IMR-90 (cell line): ENCODE results near the gene DIRAS3.

ENCODE experiments used
- CEBPB ChIP-seq: IDR thresholded peaks from 2 replicates; pipeline ENCODE4 v1.6.1; 2012; ENCODE audit warnings: low read depth, low read length, improper control_type of control experiment
- CHD1 ChIP-seq: IDR thresholded peaks from 2 replicates; pipeline ENCODE4 v1.6.1; 2012; ENCODE audit warnings: low read depth, low read length, improper control_type of control experiment
- FOS ChIP-seq: fragments of 150-350 bp; IDR thresholded peaks from 2 replicates; pipeline ENCODE4 v1.6.1; 2016; ENCODE audit warnings: low read depth, low read length
- MAFK ChIP-seq: IDR thresholded peaks from 2 replicates; pipeline ENCODE4 v1.6.1; 2012; ENCODE audit warnings: low read depth, low read length, improper control_type of control experiment
- MXI1 ChIP-seq: IDR thresholded peaks from 2 replicates; pipeline ENCODE4 v1.6.1; 2012; ENCODE audit warnings: low read depth, mild to moderate bottlenecking, low read length, moderate library complexity, borderline replicate concordance
- POLR2A ChIP-seq: IDR thresholded peaks from 2 replicates; pipeline ENCODE4 v1.6.1; 2012; ENCODE audit warnings: mild to moderate bottlenecking, low read depth, low read length
- RCOR1 ChIP-seq: IDR thresholded peaks from 2 replicates; pipeline ENCODE4 v1.6.1; 2012; ENCODE audit warnings: mild to moderate bottlenecking, low read length, improper control_type of control experiment; ENCODE audit not compliant: insufficient replicate concordance
- RFX5 ChIP-seq: IDR thresholded peaks from 2 replicates; pipeline ENCODE4 v1.8.0; 2012; ENCODE audit warnings: low read depth, mild to moderate bottlenecking, low read length, moderate library complexity
- TF ChIP-seq, protein P1 (sequence below): conservative IDR thresholded peaks from 2 replicates; pipeline ENCODE4 v1.5.1; 2012; ENCODE audit warnings: mild to moderate bottlenecking, low read depth, low read length, improper control_type of control experiment

DNA sequence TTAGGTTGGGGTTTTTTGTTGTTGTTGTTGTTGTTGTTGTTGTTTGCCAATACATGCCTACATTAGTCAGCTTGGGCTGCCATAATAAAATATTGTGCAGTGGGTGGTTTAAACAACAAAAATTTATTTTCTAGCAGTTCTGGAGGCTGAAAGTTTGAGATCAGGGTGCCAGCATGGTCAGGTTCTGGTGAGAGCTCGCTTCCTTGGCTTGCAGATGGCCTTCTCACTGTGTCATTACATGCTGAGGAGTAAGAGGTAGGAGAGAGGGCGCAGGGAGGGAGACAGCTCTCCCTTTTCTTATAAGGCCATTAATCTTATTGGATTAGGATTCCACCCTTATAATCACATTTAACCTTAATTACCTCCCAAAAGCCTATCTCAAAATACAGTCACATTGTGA is 52.7 kb downstream of the DIRAS3 start:
- TF ChIP-seq, protein P1, sequence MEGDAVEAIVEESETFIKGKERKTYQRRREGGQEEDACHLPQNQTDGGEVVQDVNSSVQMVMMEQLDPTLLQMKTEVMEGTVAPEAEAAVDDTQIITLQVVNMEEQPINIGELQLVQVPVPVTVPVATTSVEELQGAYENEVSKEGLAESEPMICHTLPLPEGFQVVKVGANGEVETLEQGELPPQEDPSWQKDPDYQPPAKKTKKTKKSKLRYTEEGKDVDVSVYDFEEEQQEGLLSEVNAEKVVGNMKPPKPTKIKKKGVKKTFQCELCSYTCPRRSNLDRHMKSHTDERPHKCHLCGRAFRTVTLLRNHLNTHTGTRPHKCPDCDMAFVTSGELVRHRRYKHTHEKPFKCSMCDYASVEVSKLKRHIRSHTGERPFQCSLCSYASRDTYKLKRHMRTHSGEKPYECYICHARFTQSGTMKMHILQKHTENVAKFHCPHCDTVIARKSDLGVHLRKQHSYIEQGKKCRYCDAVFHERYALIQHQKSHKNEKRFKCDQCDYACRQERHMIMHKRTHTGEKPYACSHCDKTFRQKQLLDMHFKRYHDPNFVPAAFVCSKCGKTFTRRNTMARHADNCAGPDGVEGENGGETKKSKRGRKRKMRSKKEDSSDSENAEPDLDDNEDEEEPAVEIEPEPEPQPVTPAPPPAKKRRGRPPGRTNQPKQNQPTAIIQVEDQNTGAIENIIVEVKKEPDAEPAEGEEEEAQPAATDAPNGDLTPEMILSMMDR = no peak
- no peak for TF ChIP-seq RCOR1
- TF ChIP-seq POLR2A = no peak
- no peak for TF ChIP-seq FOS
- TF ChIP-seq CEBPB = no peak
- no peak for TF ChIP-seq MXI1
- TF ChIP-seq CHD1 = no peak
- no peak for TF ChIP-seq MAFK
- TF ChIP-seq RFX5 = no peak
